ENCODE results near the gene HOXB9. TPM values are rescaled to one million over a fixed set of nuclear protein-coding genes. Genes with fewer than 3 reads are reported as not detected.

The HOXB9 gene
- total RNA-seq, 2 experiments from 2014 or later, result 0.11 to 0.23 TPM

Small RNAs within 50 kb of the gene (microRNA-seq; reads per million reads assigned to microRNA genes)
- 2.8 reads per million for gene MIR196A1

Other genes starting within 250 kb of the HOXB9 start
- 10 to 100 TPM; 96.0 to 98.8 TPM for gene SKAP1, start 196.1 kb downstream of the HOXB9 start, total RNA-seq
- not detected for gene HOXB1, start 95.3 kb downstream of the HOXB9 start, total RNA-seq
- gene HOXB2, start 81.2 kb downstream of the HOXB9 start, total RNA-seq, result 10 to 100 TPM; 19.5 to 20.0 TPM
- gene HOXB4, start 48.0 kb downstream of the HOXB9 start, total RNA-seq, result 1 to 10 TPM; 5.3 to 6.4 TPM
- 10 to 100 TPM; 10.5 to 13.6 TPM for gene HOXB3, start 36.1 kb downstream of the HOXB9 start, total RNA-seq
- gene HOXB5, start 32.6 kb downstream of the HOXB9 start, total RNA-seq, result not detected
- gene HOXB6, start 21.4 kb downstream of the HOXB9 start, total RNA-seq, result not detected
- 1 to 10 TPM in 1 of 2 experiments, under 1 TPM in 1; 0.80 to 1.0 TPM for gene HOXB7, start 15.3 kb downstream of the HOXB9 start, total RNA-seq
- gene HOXB8, start 11.1 kb downstream of the HOXB9 start, total RNA-seq, result not detected
- gene PRAC1, start 96.2 kb upstream of the HOXB9 start, total RNA-seq, result not detected
- gene PRAC2, start 96.8 kb upstream of the HOXB9 start, total RNA-seq, result not detected
- not detected for gene HOXB13, start 102.4 kb upstream of the HOXB9 start, total RNA-seq
- gene TTLL6, start 190.9 kb upstream of the HOXB9 start, total RNA-seq, result not detected
- gene CALCOCO2, start 204.7 kb upstream of the HOXB9 start, total RNA-seq, result 100 to 1,000 TPM; 179 to 199 TPM